ENCODE results near the gene EFHC1.
"Not testable (repeated sequence)": the region's sequence is repeated elsewhere in the genome, so short reads cannot be mapped to it uniquely, and the experiment has no call there.

The EFHC1 gene

DNA sequence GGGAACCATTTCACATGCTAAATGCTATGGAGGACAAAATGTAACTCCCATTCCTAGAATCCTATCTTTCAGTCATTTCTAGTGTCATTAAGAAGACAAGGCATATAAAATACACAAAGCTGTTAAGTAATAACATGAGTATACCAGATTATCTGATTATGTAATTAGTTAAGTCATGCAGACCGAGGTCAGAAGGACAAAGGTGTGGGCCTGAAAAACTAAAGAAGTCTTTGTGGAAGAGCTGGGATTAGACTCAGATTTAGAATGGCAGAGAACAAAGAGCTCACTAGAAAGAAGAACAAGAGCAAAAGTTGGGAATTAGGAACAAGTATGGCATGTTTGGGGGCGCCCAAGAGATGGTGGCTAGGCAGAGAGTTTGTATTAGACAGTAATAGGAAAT is 37.0 kb downstream of the EFHC1 start:
- no peaks in the 10 kb centered on the region for H3K9me3 ChIP-seq (replicated peaks; ENCODE audit: low read length)
- H3K4me3 ChIP-seq (ENCODE audit: low read length), result no peak overlapping the region
- no peak overlapping the region for H3K4me2 ChIP-seq (ENCODE audit: low read length)
- H3K4me1 ChIP-seq (ENCODE audit: control insufficient read depth, insufficient read depth, low read length), result peaks cover 5% of the 10 kb centered on the region
- no peaks in the 10 kb centered on the region for H3K27me3 ChIP-seq (ENCODE audit: control insufficient read depth, insufficient read depth, low read length)
- H3K36me3 ChIP-seq (ENCODE audit: insufficient read depth, low read length), result peaks cover 7% of the 10 kb centered on the region
- no peak overlapping the region for H3K9ac ChIP-seq (ENCODE audit: low read depth, low read length)

DNA sequence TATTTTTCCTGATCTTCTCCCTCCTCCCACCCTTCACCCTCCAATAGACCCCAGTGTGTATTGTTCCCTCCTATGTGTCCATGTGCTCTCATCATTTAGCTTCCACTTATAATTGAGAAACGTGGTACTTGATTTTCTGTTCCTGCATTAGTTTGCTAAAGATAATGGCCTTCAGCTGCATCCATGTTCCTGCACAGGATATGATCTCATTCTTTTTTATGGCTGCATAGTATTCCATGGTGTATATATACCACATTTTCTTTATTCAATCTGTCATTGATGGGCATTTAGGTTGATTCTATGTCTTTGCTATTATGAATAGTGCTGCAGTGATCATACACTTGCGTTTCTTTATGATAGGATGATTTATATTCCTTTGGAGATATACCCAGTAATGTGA is 41.1 kb downstream of the EFHC1 start:
- H3K4me2 ChIP-seq (ENCODE audit: low read length); H3K27me3 ChIP-seq (ENCODE audit: control insufficient read depth, insufficient read depth, low read length); H3K4me3 ChIP-seq (ENCODE audit: low read length); H3K4me1 ChIP-seq (ENCODE audit: control insufficient read depth, insufficient read depth, low read length); H3K9ac ChIP-seq (ENCODE audit: low read depth, low read length); H3K9me3 ChIP-seq (replicated peaks; ENCODE audit: low read length); H3K36me3 ChIP-seq (ENCODE audit: insufficient read depth, low read length): not testable (repeated sequence)

DNA sequence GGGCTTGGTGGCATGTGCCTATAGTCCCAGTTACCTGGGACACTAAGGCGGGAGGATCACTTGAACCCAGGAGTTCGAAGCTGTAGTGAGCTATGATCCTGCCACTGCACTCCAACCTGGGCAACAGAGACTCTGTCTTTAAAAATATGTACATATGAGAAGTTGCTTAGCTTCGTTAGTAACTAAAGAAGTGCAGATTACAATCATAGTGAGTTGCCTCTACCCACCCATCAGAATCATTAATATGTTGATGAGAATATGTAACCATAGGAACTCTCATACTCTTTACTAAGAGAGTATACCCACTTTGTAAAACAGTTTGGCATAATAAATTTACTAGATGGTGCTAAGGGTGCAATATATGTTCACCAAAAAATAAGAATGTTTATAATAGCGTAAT is 54.0 kb downstream of the EFHC1 start:
- Histone ChIP-seq H3K4me1 (ENCODE audit: control insufficient read depth, insufficient read depth, low read length) (no peaks in the 10 kb centered on the region), H3K4me2 (ENCODE audit: low read length) (no peak overlapping the region), H3K4me3 (ENCODE audit: low read length) (no peak overlapping the region), H3K27me3 (ENCODE audit: control insufficient read depth, insufficient read depth, low read length) (no peaks in the 10 kb centered on the region), H3K36me3 (ENCODE audit: insufficient read depth, low read length) (peaks cover 3% of the 10 kb centered on the region), H3K9me3 (replicated peaks; ENCODE audit: low read length) (no peaks in the 10 kb centered on the region), H3K9ac (ENCODE audit: low read depth, low read length) (no peak overlapping the region)

DNA sequence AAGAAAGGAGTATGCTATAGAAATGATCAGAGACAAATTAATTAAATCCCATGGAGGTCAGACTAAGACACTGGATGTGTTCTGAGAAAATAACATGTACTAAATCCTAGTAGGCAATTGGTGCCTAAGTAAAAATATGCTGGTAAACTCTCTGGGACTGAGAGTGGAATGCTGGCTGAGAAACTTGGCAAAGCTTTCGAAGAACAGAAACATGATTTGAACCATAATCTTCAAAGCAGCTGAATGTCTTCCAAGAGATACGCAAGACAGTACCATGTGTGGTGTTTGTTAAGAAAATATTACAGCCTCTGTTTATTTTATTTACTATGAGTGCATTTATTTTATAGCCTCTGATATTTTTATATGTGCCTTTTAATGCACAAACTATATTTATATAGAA is 55.2 kb downstream of the EFHC1 start:
- Histone ChIP-seq H3K9ac (ENCODE audit: low read depth, low read length) (no peak overlapping the region), H3K36me3 (ENCODE audit: insufficient read depth, low read length) (peaks cover 3% of the 10 kb centered on the region), H3K27me3 (ENCODE audit: control insufficient read depth, insufficient read depth, low read length) (no peaks in the 10 kb centered on the region), H3K9me3 (replicated peaks; ENCODE audit: low read length) (no peaks in the 10 kb centered on the region), H3K4me1 (ENCODE audit: control insufficient read depth, insufficient read depth, low read length) (no peaks in the 10 kb centered on the region), H3K4me3 (ENCODE audit: low read length) (no peak overlapping the region), H3K4me2 (ENCODE audit: low read length) (no peak overlapping the region)

DNA sequence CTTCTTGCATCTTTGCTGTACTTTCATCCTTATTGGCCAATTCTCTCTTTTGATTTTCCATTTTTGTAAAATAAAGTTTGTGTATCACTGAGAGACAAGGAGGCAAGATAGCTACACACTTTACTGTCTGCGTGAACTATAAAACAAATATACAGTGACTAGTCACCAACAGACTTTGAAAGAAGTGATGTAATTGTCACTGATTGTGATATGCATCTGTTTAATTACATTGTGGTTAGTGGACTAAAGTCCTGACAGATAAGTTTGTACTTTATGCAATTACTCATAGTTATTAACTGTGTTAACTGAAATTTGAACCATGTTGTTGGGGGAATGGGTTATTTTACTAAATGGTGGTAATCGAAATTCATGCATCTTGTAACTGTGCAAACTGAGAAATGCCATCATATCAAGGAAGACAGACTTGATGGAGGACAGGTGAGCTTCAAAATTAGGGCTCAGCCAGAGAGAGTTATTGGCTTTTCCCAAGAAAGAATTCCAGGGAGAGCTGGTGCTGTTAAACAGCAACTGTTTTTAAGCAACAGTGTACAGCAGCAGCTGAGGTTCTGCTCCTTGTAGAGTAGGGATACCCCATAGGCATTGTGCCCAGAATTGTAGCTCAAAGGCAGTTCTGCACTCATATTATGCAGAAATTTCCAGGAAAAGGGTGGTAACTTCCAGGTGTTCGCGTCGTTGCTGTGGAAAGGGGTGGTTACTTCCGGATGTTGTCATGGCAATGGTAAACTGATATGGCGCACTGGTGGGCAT is 62.9 kb downstream of the EFHC1 start:
- peaks cover 6% of the 10 kb centered on the region for H3K36me3 ChIP-seq (ENCODE audit: insufficient read depth, low read length)
- H3K4me3 ChIP-seq (ENCODE audit: low read length), result no peak overlapping the region
- no peaks in the 10 kb centered on the region for H3K4me1 ChIP-seq (ENCODE audit: control insufficient read depth, insufficient read depth, low read length)
- no peaks in the 10 kb centered on the region for H3K9me3 ChIP-seq (replicated peaks; ENCODE audit: low read length)
- no peak overlapping the region for H3K9ac ChIP-seq (ENCODE audit: low read depth, low read length)
- H3K27me3 ChIP-seq (ENCODE audit: control insufficient read depth, insufficient read depth, low read length), result no peaks in the 10 kb centered on the region
- H3K4me2 ChIP-seq (ENCODE audit: low read length), result no peak overlapping the region

DNA sequence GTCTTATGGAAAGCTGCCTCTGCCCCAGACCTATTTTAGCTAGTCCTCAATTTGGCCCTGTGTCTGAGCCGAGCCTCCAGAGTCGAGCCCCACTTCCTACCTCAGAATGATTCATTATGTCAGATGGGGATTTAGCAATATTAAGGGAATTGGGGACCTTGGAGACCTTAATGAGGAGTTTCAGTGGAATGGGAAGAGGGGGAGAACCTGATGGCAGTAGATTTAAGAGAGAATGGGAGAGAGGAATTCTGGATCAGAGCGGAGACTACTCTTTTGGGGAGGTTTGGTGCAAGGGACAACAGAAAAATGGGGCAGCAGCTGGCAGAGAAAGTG is 63.5 kb downstream of the EFHC1 start:
- no peaks in the 10 kb centered on the region for H3K4me1 ChIP-seq (ENCODE audit: control insufficient read depth, insufficient read depth, low read length)
- no peak overlapping the region for H3K9ac ChIP-seq (ENCODE audit: low read depth, low read length)
- H3K4me2 ChIP-seq (ENCODE audit: low read length), result no peak overlapping the region
- peaks cover 6% of the 10 kb centered on the region for H3K36me3 ChIP-seq (ENCODE audit: insufficient read depth, low read length)
- no peaks in the 10 kb centered on the region for H3K27me3 ChIP-seq (ENCODE audit: control insufficient read depth, insufficient read depth, low read length)
- no peaks in the 10 kb centered on the region for H3K9me3 ChIP-seq (replicated peaks; ENCODE audit: low read length)
- H3K4me3 ChIP-seq (ENCODE audit: low read length), result no peak overlapping the region

DNA sequence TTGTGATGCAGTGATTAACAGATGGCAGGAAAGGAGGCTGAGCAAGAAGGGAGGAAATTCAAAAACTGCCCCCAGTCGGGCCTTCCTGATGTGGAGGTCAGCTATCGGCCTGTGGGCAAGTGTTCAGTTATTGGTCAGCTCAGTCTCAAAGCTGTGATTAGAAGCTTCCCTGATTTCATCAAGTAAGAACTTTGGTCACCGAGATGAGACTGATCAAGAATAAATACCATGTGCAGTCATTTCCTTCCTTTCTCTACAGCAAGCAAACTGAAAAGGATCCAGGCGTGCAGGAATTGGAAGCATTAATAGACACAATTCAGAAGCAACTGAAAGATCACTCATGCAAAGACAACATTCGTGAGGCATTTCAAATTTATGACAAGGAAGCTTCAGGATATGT is 69.7 kb downstream of the EFHC1 start:
- Histone ChIP-seq H3K9me3 (replicated peaks; ENCODE audit: low read length) (no peaks in the 10 kb centered on the region), H3K9ac (ENCODE audit: low read depth, low read length) (no peak overlapping the region), H3K36me3 (ENCODE audit: insufficient read depth, low read length) (peaks cover 2% of the 10 kb centered on the region), H3K4me2 (ENCODE audit: low read length) (no peak overlapping the region), H3K4me3 (ENCODE audit: low read length) (no peak overlapping the region), H3K4me1 (ENCODE audit: control insufficient read depth, insufficient read depth, low read length) (peaks cover 3% of the 10 kb centered on the region), H3K27me3 (ENCODE audit: control insufficient read depth, insufficient read depth, low read length) (no peaks in the 10 kb centered on the region)

DNA sequence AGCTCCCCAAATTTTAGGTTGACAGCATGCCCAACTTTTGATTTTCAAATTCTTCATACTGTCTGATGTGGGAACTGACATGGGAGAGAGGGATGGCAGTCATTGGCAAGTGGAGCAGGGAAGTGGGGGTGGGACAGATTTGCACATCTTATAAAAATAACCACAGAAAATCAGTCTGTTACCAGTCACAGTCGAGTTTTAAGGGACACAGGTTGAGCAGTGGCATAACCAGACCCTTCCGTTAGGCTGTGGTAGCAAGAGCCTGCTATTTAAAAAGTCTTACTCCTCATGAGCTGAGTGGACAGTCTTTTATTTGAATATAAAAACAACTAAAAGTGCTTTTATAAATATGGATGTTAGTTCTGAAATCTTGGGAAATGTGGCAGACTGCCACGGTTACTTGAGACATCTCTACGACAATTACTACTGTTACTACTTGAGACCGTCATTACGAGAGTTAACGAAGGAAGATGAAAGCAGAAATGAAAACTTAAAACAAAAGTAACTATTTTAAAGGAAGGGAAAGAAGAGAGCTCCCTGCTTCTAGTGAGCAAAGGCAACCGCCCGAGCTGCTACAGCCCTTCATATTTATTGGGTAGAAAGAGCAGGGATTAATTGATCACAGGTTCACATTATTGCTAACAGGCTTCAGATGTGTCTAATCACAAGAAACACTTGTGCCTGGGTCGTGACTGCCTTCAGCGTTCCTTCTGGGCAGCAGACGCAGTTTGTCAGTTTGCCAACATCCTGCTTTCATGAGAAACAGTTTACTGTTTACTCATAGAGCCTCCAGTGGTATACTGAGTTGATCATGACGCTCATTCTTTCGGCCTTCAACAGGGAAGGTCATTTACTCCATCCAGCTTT is 71.3 kb downstream of the EFHC1 start:
- H3K4me1 ChIP-seq (ENCODE audit: control insufficient read depth, insufficient read depth, low read length), result peaks cover 3% of the 10 kb centered on the region
- no peaks in the 10 kb centered on the region for H3K9me3 ChIP-seq (replicated peaks; ENCODE audit: low read length)
- H3K36me3 ChIP-seq (ENCODE audit: insufficient read depth, low read length), result peaks cover 18% of the 10 kb centered on the region
- no peak overlapping the region for H3K4me2 ChIP-seq (ENCODE audit: low read length)
- H3K9ac ChIP-seq (ENCODE audit: low read depth, low read length), result no peak overlapping the region
- H3K4me3 ChIP-seq (ENCODE audit: low read length), result no peak overlapping the region
- no peaks in the 10 kb centered on the region for H3K27me3 ChIP-seq (ENCODE audit: control insufficient read depth, insufficient read depth, low read length)

DNA sequence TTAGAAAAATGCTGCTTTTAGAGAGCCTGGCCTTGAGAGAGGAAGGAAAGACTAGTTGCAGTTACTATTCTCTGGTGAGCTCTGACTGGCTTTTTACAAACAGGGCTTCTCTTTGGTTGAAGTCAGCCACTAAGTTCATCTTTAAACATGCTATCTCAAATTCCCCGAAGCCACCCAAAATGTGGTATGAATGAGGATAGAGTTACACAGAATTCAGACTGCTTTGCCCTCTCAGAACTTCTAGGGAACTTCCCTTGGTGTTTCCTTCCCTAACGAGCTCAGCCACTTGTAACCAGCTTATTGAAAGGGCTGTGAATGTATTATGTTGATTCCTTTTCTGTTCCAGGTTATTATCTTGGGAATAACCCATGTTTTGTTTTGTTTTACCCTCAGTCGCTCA is 73.5 kb downstream of the EFHC1 start:
- no peak overlapping the region for H3K4me2 ChIP-seq (ENCODE audit: low read length)

DNA sequence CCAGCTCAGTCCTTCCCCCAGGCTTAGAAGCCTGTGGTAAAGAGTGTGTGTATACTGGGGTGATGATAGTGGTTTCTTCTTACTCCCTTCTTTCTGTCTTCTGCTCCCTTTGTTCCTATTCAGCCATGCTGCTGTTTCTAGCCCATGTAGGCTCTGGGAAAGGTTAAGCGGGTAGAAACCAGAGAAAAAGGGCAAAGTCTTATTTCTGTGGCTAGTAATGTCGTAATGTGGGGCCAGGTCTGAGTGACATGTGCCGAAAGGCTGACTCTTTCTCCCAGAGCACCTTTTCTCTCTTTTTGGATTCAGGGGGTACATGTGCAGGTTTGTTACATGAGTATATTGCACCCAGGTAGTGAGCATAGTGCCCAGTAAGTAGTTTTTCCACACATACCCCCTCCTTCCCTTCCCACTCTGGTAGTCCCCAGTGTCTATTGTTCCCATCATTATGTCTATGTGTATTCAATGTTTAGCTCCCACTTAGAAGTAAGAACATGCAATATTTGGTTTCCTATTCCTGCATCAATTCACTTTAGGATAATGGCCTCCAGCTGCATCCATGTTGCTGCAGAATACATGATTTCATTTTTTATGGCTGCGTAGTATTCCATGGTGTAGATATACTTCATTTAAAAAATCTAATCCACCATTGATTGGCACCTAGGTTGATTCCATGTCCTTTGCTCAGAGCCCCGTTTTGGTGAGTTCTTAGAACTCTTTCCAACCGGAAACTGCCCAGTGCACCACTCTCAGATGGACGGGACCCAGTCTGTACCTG is 74.3 kb downstream of the EFHC1 start:
- H3K4me3 ChIP-seq (ENCODE audit: low read length), result no peak overlapping the region
- no peak overlapping the region for H3K4me2 ChIP-seq (ENCODE audit: low read length)
- no peak overlapping the region for H3K9ac ChIP-seq (ENCODE audit: low read depth, low read length)
- H3K4me1 ChIP-seq (ENCODE audit: control insufficient read depth, insufficient read depth, low read length), result peaks cover 18% of the 10 kb centered on the region
- no peaks in the 10 kb centered on the region for H3K27me3 ChIP-seq (ENCODE audit: control insufficient read depth, insufficient read depth, low read length)
- H3K9me3 ChIP-seq (replicated peaks; ENCODE audit: low read length), result no peaks in the 10 kb centered on the region
- peaks cover 40% of the 10 kb centered on the region for H3K36me3 ChIP-seq (ENCODE audit: insufficient read depth, low read length)

More for the DNA sequence above, 73.5 kb downstream of the EFHC1 start:
- H3K4me1 ChIP-seq (ENCODE audit: control insufficient read depth, insufficient read depth, low read length), result peaks cover 10% of the 10 kb centered on the region
- peaks cover 32% of the 10 kb centered on the region for H3K36me3 ChIP-seq (ENCODE audit: insufficient read depth, low read length)
- H3K4me3 ChIP-seq (ENCODE audit: low read length), result no peak overlapping the region
- no peaks in the 10 kb centered on the region for H3K27me3 ChIP-seq (ENCODE audit: control insufficient read depth, insufficient read depth, low read length)
- no peak overlapping the region for H3K9ac ChIP-seq (ENCODE audit: low read depth, low read length)
- no peaks in the 10 kb centered on the region for H3K9me3 ChIP-seq (replicated peaks; ENCODE audit: low read length)

DNA sequence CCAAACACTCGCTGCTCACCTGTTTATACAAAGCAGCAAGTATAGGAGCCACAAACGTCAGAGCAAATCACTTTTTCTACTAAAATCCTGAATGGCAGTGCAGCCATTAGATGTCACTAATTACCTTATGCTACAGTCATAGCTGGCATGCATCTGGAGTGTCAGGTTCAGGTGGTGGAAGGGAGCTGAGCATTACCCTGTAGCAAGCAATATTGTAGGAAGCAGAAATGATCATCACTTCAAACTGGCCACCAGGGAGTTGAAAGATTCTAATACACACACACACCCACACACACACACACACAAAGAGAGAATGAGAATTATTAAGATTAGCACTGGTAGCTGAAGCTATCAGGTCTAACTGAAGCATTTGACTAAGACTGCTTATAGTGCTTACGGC is 75.8 kb downstream of the EFHC1 start:
- Histone ChIP-seq H3K4me1 (ENCODE audit: control insufficient read depth, insufficient read depth, low read length) (peaks cover 29% of the 10 kb centered on the region), H3K9ac (ENCODE audit: low read depth, low read length) (no peak overlapping the region), H3K4me2 (ENCODE audit: low read length) (no peak overlapping the region), H3K36me3 (ENCODE audit: insufficient read depth, low read length) (peaks cover 54% of the 10 kb centered on the region), H3K27me3 (ENCODE audit: control insufficient read depth, insufficient read depth, low read length) (no peaks in the 10 kb centered on the region), H3K9me3 (replicated peaks; ENCODE audit: low read length) (no peaks in the 10 kb centered on the region), H3K4me3 (ENCODE audit: low read length) (no peak overlapping the region)

All from skeletal muscle satellite cell (primary cell).